K562 (cell line): Measurements from ENCODE around the gene STK25. TPM values are rescaled to one million over a fixed set of nuclear protein-coding genes. Genes with fewer than 3 reads are reported as not detected.

ENCODE experiments used
- EP400 ChIP-seq: fragments of 450-650 bp; IDR thresholded peaks from 2 replicates; pipeline ENCODE4 v1.6.1; 2017; ENCODE audit warnings: antibody characterized with exemption, mild to moderate bottlenecking, moderate library complexity
- NCOR1 ChIP-seq: fragments of 450-650 bp; IDR thresholded peaks from 2 replicates; pipeline ENCODE4 v1.6.1; 2016; ENCODE audit warnings: mild to moderate bottlenecking, moderate library complexity
- NR2C2 ChIP-seq, 2 experiments: fragments of 200-800 bp in 1 of 2; sonication (Bioruptor generic) in 1 of 2; sonication (generic) in 1 of 2; formaldehyde crosslinking in 1 of 2; IDR thresholded peaks; 2 replicates each; pipeline versions ENCODE4 v1.6.1 to v1.8.0; 2016 to 2022; ENCODE audit warnings: mild to moderate bottlenecking in 1 of 2, missing compliant biosample characterization in 1 of 2, missing genetic modification characterization in 1 of 2, missing genetic modification reagents in 1 of 2
- POLR2G ChIP-seq: fragments of 200-400 bp; formaldehyde crosslinking; IDR thresholded peaks from 2 replicates; pipeline ENCODE4 v1.6.1; 2017; ENCODE audit warnings: low read depth, mild to moderate bottlenecking, antibody characterized with exemption, low read length, moderate library complexity
- PRDM10 ChIP-seq: fragments of 450-650 bp; IDR thresholded peaks from 2 replicates; pipeline ENCODE4 v1.6.1; 2018; ENCODE audit not compliant: partially characterized antibody
- TEAD1 ChIP-seq, 2 experiments: fragments of 450-650 bp in 1 of 2; sonication (generic) in 1 of 2; formaldehyde crosslinking; IDR thresholded peaks; 2 replicates each; pipeline versions ENCODE4 v1.4.0 to v1.8.0; 2020 to 2022; ENCODE audit warnings: mild to moderate bottlenecking in 2 of 2, missing genetic modification reagents in 1 of 2
- TFE3 ChIP-seq: fragments of 450-650 bp; formaldehyde crosslinking; IDR thresholded peaks from 2 replicates; pipeline ENCODE4 v1.4.0; 2020; ENCODE audit warnings: mild to moderate bottlenecking, mixed read lengths
- polyA plus RNA-seq, 8 experiments: library from polyadenylated mRNA; depleted of rRNA in 4 of 8; stranded (reverse) in 5 of 8; unstranded in 3 of 8; fragments of >200 nt; fragmentation: Nextera tagmentation in 2 of 8; fragmentation: Illumina TruSeq in 1 of 8; extraction: Ambion mirVana in 2 of 8; extraction: Trizol in 1 of 8; gene quantifications; 2 replicates each; pipeline versions ENCODE4 v1.2.1 to v1.2.3, GENCODE V29; 2011 to 2014; ENCODE audit warnings: inconsistent platforms in 1 of 8, missing spikeins in 1 of 8
- total RNA-seq, 7 experiments: library from RNA; depleted of rRNA in 6 of 7; stranded (reverse); fragments of >200 nt in 6 of 7; fragmentation: Illumina TruSeq in 2 of 7; extraction: Trizol in 2 of 7; gene quantifications; 2 replicates each; pipeline versions ENCODE4 v1.2.1 to v1.2.3, GENCODE V29; 2011 to 2021; ENCODE audit warnings: low replicate concordance in 1 of 7
- TF ChIP-seq, protein P1 (sequence below), 3 experiments: fragments of 200-800 bp in 1 of 3; sonication (Bioruptor generic) in 1 of 3; sonication (generic) in 1 of 3; formaldehyde crosslinking in 1 of 3; IDR thresholded peaks; 2 replicates each; pipeline versions ENCODE4 v1.6.1 to v1.8.0; 2016 to 2022; ENCODE audit warnings: mild to moderate bottlenecking in 2 of 3, missing compliant biosample characterization in 2 of 3, missing genetic modification characterization in 2 of 3, missing genetic modification reagents in 1 of 3
- TF ChIP-seq, protein P2 (sequence below): fragments of 450-650 bp; formaldehyde crosslinking; IDR thresholded peaks from 2 replicates; pipeline ENCODE4 v1.4.0; 2020; ENCODE audit warnings: mild to moderate bottlenecking, moderate library complexity
- TF ChIP-seq, protein P3 (sequence below): fragments of 250-450 bp; sonication (Bioruptor Pico); IDR thresholded peaks from 2 replicates; pipeline ENCODE4 v1.8.0; 2021; ENCODE audit warnings: mild to moderate bottlenecking, moderate library complexity

The STK25 gene
- total and polyA plus RNA-seq, 9 of the 15 experiments (the other 6 are each of a cell fraction or from before 2014, with no cell fraction given) = 5.4 to 177 (median 116) TPM

DNA sequence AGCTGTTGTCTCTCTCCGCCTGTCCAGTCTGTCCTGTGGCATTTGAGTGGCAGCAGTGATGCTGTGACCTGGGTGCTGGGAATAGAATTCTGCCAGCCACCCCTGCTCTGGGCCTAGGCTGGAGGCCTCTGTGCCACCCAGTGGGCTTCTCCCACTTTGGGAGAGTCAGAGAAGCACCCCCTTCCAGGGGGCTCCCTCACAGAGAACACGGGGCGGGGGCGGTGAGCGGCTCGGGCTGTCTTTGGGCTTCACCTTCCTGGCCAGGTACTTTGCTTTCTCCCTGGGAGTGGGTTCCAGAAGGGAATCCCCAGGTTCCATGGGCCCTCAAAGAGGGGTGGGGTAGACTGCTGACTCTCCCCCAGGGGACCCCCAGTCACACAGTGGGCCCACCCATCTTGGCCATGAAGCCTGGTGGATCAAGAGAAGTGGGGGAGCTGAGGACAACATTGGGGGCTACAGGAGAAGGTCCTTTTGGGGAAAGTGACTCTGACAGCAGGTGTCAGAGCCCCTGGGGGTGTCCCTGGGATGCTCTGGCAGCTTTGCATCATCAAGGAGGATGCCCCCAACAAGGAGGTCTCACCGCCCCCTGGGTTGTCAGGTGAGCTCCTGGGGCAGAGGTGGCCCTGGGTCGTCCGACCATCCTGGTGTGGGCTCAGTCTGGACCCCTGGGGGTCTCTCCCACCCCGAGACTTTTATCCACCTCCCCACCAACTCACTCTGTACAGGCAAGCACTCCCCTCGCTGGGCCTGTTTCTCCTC lies 31.4 kb upstream of the STK25 start (continued):
- TF ChIP-seq TFE3 (no peak), POLR2G (no peak), TEAD1 (CRISPR knock-in tag; IDR thresholded peaks at IDR 0.05) (no peak), NR2C2 (CRISPR knock-in tag; IDR thresholded peaks at IDR 0.05) (no peak), NR2C2 (tag; IDR thresholded peaks at IDR 0.05) (no peak), NCOR1 (no peak), PRDM10 (no peak), EP400 (no peak)
- TF ChIP-seq, protein P1, sequence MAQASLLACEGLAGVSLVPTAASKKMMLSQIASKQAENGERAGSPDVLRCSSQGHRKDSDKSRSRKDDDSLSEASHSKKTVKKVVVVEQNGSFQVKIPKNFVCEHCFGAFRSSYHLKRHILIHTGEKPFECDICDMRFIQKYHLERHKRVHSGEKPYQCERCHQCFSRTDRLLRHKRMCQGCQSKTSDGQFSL (CRISPR knock-in tag; IDR thresholded peaks at IDR 0.05) = no peak
- TF ChIP-seq, protein P1 (tag; IDR thresholded peaks at IDR 0.05) = no peak
- TF ChIP-seq, protein P2, sequence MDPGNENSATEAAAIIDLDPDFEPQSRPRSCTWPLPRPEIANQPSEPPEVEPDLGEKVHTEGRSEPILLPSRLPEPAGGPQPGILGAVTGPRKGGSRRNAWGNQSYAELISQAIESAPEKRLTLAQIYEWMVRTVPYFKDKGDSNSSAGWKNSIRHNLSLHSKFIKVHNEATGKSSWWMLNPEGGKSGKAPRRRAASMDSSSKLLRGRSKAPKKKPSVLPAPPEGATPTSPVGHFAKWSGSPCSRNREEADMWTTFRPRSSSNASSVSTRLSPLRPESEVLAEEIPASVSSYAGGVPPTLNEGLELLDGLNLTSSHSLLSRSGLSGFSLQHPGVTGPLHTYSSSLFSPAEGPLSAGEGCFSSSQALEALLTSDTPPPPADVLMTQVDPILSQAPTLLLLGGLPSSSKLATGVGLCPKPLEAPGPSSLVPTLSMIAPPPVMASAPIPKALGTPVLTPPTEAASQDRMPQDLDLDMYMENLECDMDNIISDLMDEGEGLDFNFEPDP = no peak
- TF ChIP-seq, protein P3, sequence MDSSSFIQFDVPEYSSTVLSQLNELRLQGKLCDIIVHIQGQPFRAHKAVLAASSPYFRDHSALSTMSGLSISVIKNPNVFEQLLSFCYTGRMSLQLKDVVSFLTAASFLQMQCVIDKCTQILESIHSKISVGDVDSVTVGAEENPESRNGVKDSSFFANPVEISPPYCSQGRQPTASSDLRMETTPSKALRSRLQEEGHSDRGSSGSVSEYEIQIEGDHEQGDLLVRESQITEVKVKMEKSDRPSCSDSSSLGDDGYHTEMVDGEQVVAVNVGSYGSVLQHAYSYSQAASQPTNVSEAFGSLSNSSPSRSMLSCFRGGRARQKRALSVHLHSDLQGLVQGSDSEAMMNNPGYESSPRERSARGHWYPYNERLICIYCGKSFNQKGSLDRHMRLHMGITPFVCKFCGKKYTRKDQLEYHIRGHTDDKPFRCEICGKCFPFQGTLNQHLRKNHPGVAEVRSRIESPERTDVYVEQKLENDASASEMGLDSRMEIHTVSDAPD (CRISPR knock-in tag) = no peak
